Fibroblast of lung (primary cell): ENCODE measurements around the gene HSPA4.

Experiments
- CTCF ChIP-seq, 2 donors: IDR thresholded peaks in 1 of 2; conservative IDR thresholded peaks in 1 of 2; 1 replicate in 1 of 2; 2 replicates in 1 of 2; pipeline ENCODE4 v1.5.1; 2011 to 2012; ENCODE audit warnings: low read length in 2 of 2, control low read depth in 1 of 2, inconsistent platforms in 1 of 2, low read depth in 1 of 2, mild to moderate bottlenecking in 1 of 2
- EZH2 ChIP-seq: IDR thresholded peaks from 2 replicates; pipeline ENCODE4 v1.5.1; 2012; ENCODE audit warnings: low read length, control low read depth, mild to moderate bottlenecking; ENCODE audit errors: missing control alignments

DNA sequence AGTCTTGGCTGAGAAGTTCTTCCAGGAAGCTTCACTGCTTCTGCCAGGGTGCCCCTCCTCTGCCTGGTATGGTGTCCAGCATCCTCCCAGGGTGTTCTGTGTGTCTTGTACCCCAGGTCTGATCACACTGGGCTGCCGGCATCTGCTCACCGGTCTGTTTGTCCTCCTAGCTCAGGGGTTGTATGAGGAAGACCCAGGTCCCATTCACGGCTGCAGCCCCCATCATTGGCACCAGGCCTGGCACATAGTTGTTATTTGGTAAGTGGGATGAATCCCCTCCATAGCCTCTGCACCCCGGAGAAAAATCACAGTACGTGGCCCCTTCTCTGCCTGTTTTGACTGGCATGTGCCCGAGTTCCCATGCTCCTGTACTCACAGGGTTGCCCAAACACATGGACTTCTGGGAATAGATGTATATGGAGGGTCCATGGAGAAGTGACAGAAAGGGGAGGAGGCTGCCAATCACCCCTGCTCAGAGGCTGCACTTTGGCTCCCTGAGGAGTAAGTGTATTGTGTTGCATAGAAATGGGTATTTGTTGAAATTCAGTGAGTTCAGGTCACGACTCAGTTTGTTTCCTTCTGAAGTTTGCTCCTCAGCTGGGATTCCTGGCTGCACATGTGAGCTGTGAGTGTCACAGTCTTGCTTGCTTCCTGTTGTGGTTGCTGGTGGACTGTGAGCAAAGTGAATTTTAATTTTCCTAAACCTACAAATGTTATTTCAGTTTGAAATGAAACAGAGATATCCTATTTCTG is 96.2 kb downstream of the HSPA4 start:
- TF ChIP-seq CTCF (conservative IDR thresholded peaks at IDR 0.05 in 1 of 2, IDR thresholded peaks at IDR 0.05 in 1 of 2; ENCODE audit: low read depth in 1 of 2, low read length in 2 of 2) (no peak), EZH2 (no peak)
